ENCODE results near the gene IBTK.

GRCh38 chr6:82273295-82273694, 25.8 kb upstream of the IBTK start:
- TF ChIP-seq CTCF (IDR thresholded peaks at IDR 0.05) (no peak), POLR2A (IDR thresholded peaks at IDR 0.05) (no peak), POLR2AphosphoS5 (IDR thresholded peaks at IDR 0.05) (no peak)
